Liver (tissue), 9 donors: Measurements from ENCODE around the gene ASIC4. TPM values are rescaled to one million over a fixed set of nuclear protein-coding genes. Genes with fewer than 3 reads are reported as not detected.

Experiments used
- DNase-seq: peaks from one replicate; pipeline ENCODE4 v3.0.0-alpha.2; 2017; ENCODE audit warnings: low spot score
- H3K27ac ChIP-seq, 2 donors: one replicate each; pipeline ENCODE4 v1.7.0; 2013; ENCODE audit warnings: inconsistent platforms in 2 of 2, low read length in 2 of 2, control low read depth in 1 of 2, low read depth in 1 of 2, mild to moderate bottlenecking in 1 of 2
- H3K27me3 ChIP-seq, 4 donors: one replicate each; pipeline versions ENCODE4 v1.6.1 to v1.7.0; 2013; ENCODE audit warnings: low read length in 3 of 4, inconsistent platforms in 1 of 4, mild to moderate bottlenecking in 1 of 4, moderate library complexity in 1 of 4; ENCODE audit not compliant: control insufficient read depth in 4 of 4, insufficient read depth in 4 of 4
- H3K36me3 ChIP-seq, 4 donors: one replicate each; pipeline versions ENCODE4 v1.6.1 to v1.7.0; 2013; ENCODE audit warnings: low read length in 3 of 4, mild to moderate bottlenecking in 3 of 4, low read depth in 1 of 4, moderate library complexity in 1 of 4; ENCODE audit not compliant: control insufficient read depth in 4 of 4, insufficient read depth in 3 of 4
- H3K4me1 ChIP-seq, 4 donors: one replicate each; pipeline versions ENCODE4 v1.6.1 to v1.7.0; 2013; ENCODE audit warnings: low read length in 3 of 4, mild to moderate bottlenecking in 3 of 4, moderate library complexity in 1 of 4; ENCODE audit not compliant: control insufficient read depth in 4 of 4, insufficient read depth in 4 of 4
- H3K4me3 ChIP-seq, 3 donors: one replicate each; pipeline versions ENCODE4 v1.6.1 to v1.7.0; 2013; ENCODE audit warnings: low read length in 3 of 3, control low read depth in 1 of 3, low read depth in 1 of 3, mild to moderate bottlenecking in 1 of 3
- H3K9ac ChIP-seq, 2 donors: one replicate each; pipeline ENCODE4 v1.7.0; 2013; ENCODE audit warnings: low read length in 2 of 2, mild to moderate bottlenecking in 2 of 2, moderate library complexity in 2 of 2, control low read depth in 1 of 2, low read depth in 1 of 2
- H3K9me3 ChIP-seq, 4 donors: one replicate each; pipeline versions ENCODE4 v1.6.1 to v1.7.0; 2013; ENCODE audit warnings: low read length in 3 of 4; ENCODE audit not compliant: control insufficient read depth in 4 of 4
- CTCF ChIP-seq: fragments of 150-350 bp; IDR thresholded peaks from 2 replicates; pipeline ENCODE4 v1.5.1; 2017; ENCODE audit warnings: improper control_type of control experiment, low read depth, low read length; ENCODE audit not compliant: missing input control
- EGR1 ChIP-seq, 2 donors: IDR thresholded peaks; 2 replicates each; pipeline ENCODE4 v1.6.1; 2016 to 2018; ENCODE audit warnings: antibody characterized with exemption in 2 of 2, low read depth in 2 of 2
- FOXA1 ChIP-seq: IDR thresholded peaks from 2 replicates; pipeline ENCODE4 v1.6.1; 2016; ENCODE audit warnings: antibody characterized with exemption
- FOXA2 ChIP-seq: IDR thresholded peaks from 2 replicates; pipeline ENCODE4 v1.6.1; 2016; ENCODE audit warnings: antibody characterized with exemption
- GABPA ChIP-seq, 2 donors: IDR thresholded peaks in 1 of 2; conservative IDR thresholded peaks in 1 of 2; 2 replicates each; pipeline ENCODE4 v1.6.1; 2016; ENCODE audit warnings: antibody characterized with exemption in 2 of 2, mild to moderate bottlenecking in 1 of 2, moderate library complexity in 1 of 2
- HNF4A ChIP-seq, 2 donors: conservative IDR thresholded peaks; 2 replicates each; pipeline ENCODE4 v1.6.1; 2016; ENCODE audit warnings: antibody characterized with exemption in 2 of 2, mild to moderate bottlenecking in 2 of 2
- HNF4G ChIP-seq: IDR thresholded peaks from 2 replicates; pipeline ENCODE4 v1.6.1; 2016; ENCODE audit warnings: antibody characterized with exemption
- MAX ChIP-seq: IDR thresholded peaks from 2 replicates; pipeline ENCODE4 v1.6.1; 2016; ENCODE audit warnings: antibody characterized with exemption
- NR2F2 ChIP-seq: IDR thresholded peaks from 2 replicates; pipeline ENCODE4 v1.6.1; 2016; ENCODE audit warnings: antibody characterized with exemption
- RAD21 ChIP-seq, 2 donors: IDR thresholded peaks; 2 replicates each; pipeline ENCODE4 v1.6.1; 2016; ENCODE audit warnings: antibody characterized with exemption in 2 of 2, mild to moderate bottlenecking in 2 of 2
- RXRA ChIP-seq, 2 donors: IDR thresholded peaks; 2 replicates each; pipeline ENCODE4 v1.6.1; 2017 to 2018; ENCODE audit warnings: antibody characterized with exemption in 2 of 2, mild to moderate bottlenecking in 1 of 2
- SP1 ChIP-seq: IDR thresholded peaks from 2 replicates; pipeline ENCODE4 v1.6.1; 2018; ENCODE audit warnings: antibody characterized with exemption, mild to moderate bottlenecking
- TAF1 ChIP-seq: conservative IDR thresholded peaks from 2 replicates; pipeline ENCODE4 v1.6.1; 2016; ENCODE audit warnings: antibody characterized with exemption, mild to moderate bottlenecking
- YY1 ChIP-seq: IDR thresholded peaks from 2 replicates; pipeline ENCODE4 v1.6.1; 2016; ENCODE audit warnings: antibody characterized with exemption, mild to moderate bottlenecking
- WGBS: extraction: QIAGEN DNeasy Blood & Tissue Kit; methylation state at CpG from one replicate; pipeline ENCODE4 v1.1.7; 2013; 5-methylcytosine and 5-hydroxymethylcytosine counted together
- polyA plus RNA-seq, 2 donors: library from polyadenylated mRNA; stranded (reverse) in 1 of 2; unstranded in 1 of 2; fragments of 200-250 nt in 1 of 2; fragments of >200 nt in 1 of 2; fragmentation: Nextera tagmentation in 1 of 2; extraction: Ambion mirVana in 1 of 2; gene quantifications; one replicate each; pipeline versions ENCODE4 v1.2.1 to v1.2.3, GENCODE V29; 2013 to 2015
- total RNA-seq, 2 donors: library from RNA; depleted of rRNA; stranded (reverse); fragments of >200 nt; gene quantifications; one replicate each; pipeline ENCODE4 v1.2.3, GENCODE V29; 2014
- TF ChIP-seq, protein P1 (sequence below): IDR thresholded peaks from 2 replicates; pipeline ENCODE4 v1.6.1; 2016; ENCODE audit warnings: antibody characterized with exemption, mild to moderate bottlenecking
- TF ChIP-seq, protein P2 (sequence below): IDR thresholded peaks from 2 replicates; pipeline ENCODE4 v1.6.1; 2016; ENCODE audit warnings: antibody characterized with exemption
- donor health status: healthy.
- donor health status: healthy.
- donor health status: healthy.
- donor health status: healthy.
- donor health status: healthy.

ASIC4 gene
- total and polyA plus RNA-seq, 4 donors: 0.08 to 1.5 TPM; not detected in 2

- H3K9me3 ChIP-seq: no peaks in the 10 kb centered on the region
- no peak overlapping the region for H3K9ac ChIP-seq
- H3K4me1 ChIP-seq: peaks cover 6 to 32% (median 22%) of the 10 kb centered on the region in 4 donors
- H3K27ac ChIP-seq: no peak overlapping the region
- 31% methylated on average over 20 of the region's 20 CpGs for WGBS
- no peak for DNase-seq
- TF ChIP-seq TAF1 (no peak), GABPA (IDR thresholded peaks at IDR 0.05 in 1 of 2, conservative IDR thresholded peaks at IDR 0.05 in 1 of 2) (no peak)
- no peak overlapping the region for H3K4me3 ChIP-seq
- H3K27me3 ChIP-seq: no peaks in the 10 kb centered on the region
- H3K36me3 ChIP-seq: no peaks in the 10 kb centered on the region
These were observed 17.9 kb upstream of the ASIC4 start for GRCh38 chr2:219496247-219496824.

DNA sequence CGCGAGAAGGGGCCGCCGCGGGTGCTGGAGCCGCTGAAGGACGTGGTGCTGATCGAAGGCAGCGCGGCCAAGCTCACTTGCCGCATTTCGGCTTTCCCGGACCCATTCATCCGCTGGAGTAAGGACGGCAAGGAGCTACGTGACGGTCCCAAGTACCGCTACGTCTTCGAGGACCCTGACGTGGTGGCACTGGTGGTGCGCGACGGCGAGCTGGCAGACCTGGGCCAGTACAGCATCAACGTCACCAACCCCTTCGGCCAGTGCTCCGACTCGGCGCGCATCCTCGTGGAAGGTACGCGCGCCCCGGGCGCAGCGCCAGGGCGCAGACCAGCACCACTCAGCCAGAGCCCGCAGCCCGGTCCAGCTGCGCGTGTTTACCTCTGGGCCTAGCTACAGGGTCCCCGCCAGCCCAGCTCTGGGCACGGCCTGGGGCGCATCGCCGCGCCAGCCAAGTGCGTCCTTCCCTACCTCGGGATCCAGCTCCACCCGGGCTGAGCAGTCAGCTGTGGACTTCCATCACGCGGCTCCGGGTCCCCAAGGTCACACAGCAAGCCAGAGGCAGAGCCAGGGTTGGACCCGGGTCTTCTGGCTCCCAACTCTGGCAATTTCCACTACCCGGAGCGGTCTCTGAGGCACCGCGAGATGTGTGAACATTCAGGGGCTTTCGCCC is 17.3 kb upstream of the ASIC4 start:
- no peak for DNase-seq
- H3K4me1 ChIP-seq: peaks cover 6 to 32% (median 22%) of the 10 kb centered on the region in 4 donors
- no peaks in the 10 kb centered on the region for H3K9me3 ChIP-seq
- no peak overlapping the region for H3K4me3 ChIP-seq
- TF ChIP-seq, protein P1, sequence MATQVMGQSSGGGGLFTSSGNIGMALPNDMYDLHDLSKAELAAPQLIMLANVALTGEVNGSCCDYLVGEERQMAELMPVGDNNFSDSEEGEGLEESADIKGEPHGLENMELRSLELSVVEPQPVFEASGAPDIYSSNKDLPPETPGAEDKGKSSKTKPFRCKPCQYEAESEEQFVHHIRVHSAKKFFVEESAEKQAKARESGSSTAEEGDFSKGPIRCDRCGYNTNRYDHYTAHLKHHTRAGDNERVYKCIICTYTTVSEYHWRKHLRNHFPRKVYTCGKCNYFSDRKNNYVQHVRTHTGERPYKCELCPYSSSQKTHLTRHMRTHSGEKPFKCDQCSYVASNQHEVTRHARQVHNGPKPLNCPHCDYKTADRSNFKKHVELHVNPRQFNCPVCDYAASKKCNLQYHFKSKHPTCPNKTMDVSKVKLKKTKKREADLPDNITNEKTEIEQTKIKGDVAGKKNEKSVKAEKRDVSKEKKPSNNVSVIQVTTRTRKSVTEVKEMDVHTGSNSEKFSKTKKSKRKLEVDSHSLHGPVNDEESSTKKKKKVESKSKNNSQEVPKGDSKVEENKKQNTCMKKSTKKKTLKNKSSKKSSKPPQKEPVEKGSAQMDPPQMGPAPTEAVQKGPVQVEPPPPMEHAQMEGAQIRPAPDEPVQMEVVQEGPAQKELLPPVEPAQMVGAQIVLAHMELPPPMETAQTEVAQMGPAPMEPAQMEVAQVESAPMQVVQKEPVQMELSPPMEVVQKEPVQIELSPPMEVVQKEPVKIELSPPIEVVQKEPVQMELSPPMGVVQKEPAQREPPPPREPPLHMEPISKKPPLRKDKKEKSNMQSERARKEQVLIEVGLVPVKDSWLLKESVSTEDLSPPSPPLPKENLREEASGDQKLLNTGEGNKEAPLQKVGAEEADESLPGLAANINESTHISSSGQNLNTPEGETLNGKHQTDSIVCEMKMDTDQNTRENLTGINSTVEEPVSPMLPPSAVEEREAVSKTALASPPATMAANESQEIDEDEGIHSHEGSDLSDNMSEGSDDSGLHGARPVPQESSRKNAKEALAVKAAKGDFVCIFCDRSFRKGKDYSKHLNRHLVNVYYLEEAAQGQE: no peak
- TF ChIP-seq YY1 (no peak), GABPA (IDR thresholded peaks at IDR 0.05 in 1 of 2, conservative IDR thresholded peaks at IDR 0.05 in 1 of 2) (no peak), FOXA2 (no peak), TAF1 (no peak), RXRA (IDR thresholded peaks at IDR 0.05) (no peak), NR2F2 (no peak), MAX (no peak), HNF4A (conservative IDR thresholded peaks at IDR 0.05) (no peak), HNF4G (no peak), SP1 (no peak), EGR1 (IDR thresholded peaks at IDR 0.05; ENCODE audit: low read depth in 2 of 2) (no peak), FOXA1 (no peak), RAD21 (IDR thresholded peaks at IDR 0.05) (no peak), CTCF (no peak)
- TF ChIP-seq, protein P2, sequence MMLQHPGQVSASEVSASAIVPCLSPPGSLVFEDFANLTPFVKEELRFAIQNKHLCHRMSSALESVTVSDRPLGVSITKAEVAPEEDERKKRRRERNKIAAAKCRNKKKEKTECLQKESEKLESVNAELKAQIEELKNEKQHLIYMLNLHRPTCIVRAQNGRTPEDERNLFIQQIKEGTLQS: no peak
- 13% methylated on average over 61 of the region's 61 CpGs for WGBS
- H3K36me3 ChIP-seq: peaks cover 0 to 3% (median under 1%) of the 10 kb centered on the region in 4 donors
- H3K9ac ChIP-seq: no peak overlapping the region
- no peaks in the 10 kb centered on the region for H3K27me3 ChIP-seq
- H3K27ac ChIP-seq: no peak overlapping the region
